ENCODE results near the gene DUSP18.
"Not testable (repeated sequence)": the region's sequence is repeated elsewhere in the genome, so short reads cannot be mapped to it uniquely, and the experiment has no call there.

The DUSP18 gene

GRCh38 chr22:30667494-30668385, at the start of gene DUSP18:
TSS of gene DUSP18 (minus strand) at chr22:30667875. CDS start at chr22:30664003, 3,872 bp downstream.
- peak; percentile 99 for DNase-seq

GRCh38 chr22:30714062-30714461, 46.4 kb upstream of the DUSP18 start:
- DNase-seq, result no peak

GRCh38 chr22:30712094-30712493, 44.4 kb upstream of the DUSP18 start:
- no peak for DNase-seq

GRCh38 chr22:30709980-30710379, 42.3 kb upstream of the DUSP18 start:
- not testable (repeated sequence) for DNase-seq

GRCh38 chr22:30705710-30706651, 38.3 kb upstream of the DUSP18 start:
- no peak for DNase-seq

GRCh38 chr22:30704978-30705377, 37.3 kb upstream of the DUSP18 start:
- no peak for DNase-seq

- no peak for DNase-seq
These were observed 35.2 kb upstream of the DUSP18 start for GRCh38 chr22:30702856-30703255.

GRCh38 chr22:30701872-30702271, 34.2 kb upstream of the DUSP18 start:
- no peak for DNase-seq

- no peak for DNase-seq
These were observed 30.3 kb upstream of the DUSP18 start for GRCh38 chr22:30697975-30698374.

- DNase-seq, result no peak
These were observed 28.4 kb upstream of the DUSP18 start for GRCh38 chr22:30695871-30696655.

GRCh38 chr22:30695351-30695851, 27.7 kb upstream of the DUSP18 start:
- no peak for DNase-seq

- DNase-seq, result peak; percentile 44
These were observed 27.1 kb upstream of the DUSP18 start, which contains the start of gene OSBP2 for GRCh38 chr22:30694640-30695350. TSS of gene OSBP2 (plus strand) at chr22:30694874. CDS start at chr22:30694910, 36 bp downstream.

- DNase-seq, result peak; percentile 68
These were observed 26.5 kb upstream of the DUSP18 start for GRCh38 chr22:30694171-30694639.

GRCh38 chr22:30691204-30691603, 23.5 kb upstream of the DUSP18 start:
- DNase-seq, result no peak

- DNase-seq, result no peak
These were observed 21.9 kb upstream of the DUSP18 start for GRCh38 chr22:30689622-30690021.

GRCh38 chr22:30687358-30687757, 19.7 kb upstream of the DUSP18 start:
- DNase-seq, result no peak

- DNase-seq, result no peak
These were observed 17.5 kb upstream of the DUSP18 start for GRCh38 chr22:30685178-30685577.

- no peak for DNase-seq
These were observed 14.2 kb upstream of the DUSP18 start for GRCh38 chr22:30681831-30682230.

- no peak for DNase-seq
These were observed 13.5 kb upstream of the DUSP18 start for GRCh38 chr22:30680991-30681770.

- DNase-seq, result not testable (repeated sequence)
These were observed 12.4 kb upstream of the DUSP18 start for GRCh38 chr22:30679895-30680690.

Data from activated T-cell treated with anti-CD3 and anti-CD28 coated beads, Interleukin-2, amount 50 U/mL, for 1 hour (primary cell).